Measurements from ENCODE around the gene PRPH2.

The PRPH2 gene

GRCh38 chr6:42722497-42722896, at the start of gene PRPH2:
Gene PRPH2, minus strand, starts transcription at chr6:42722597. Its CDS starts 263 bp downstream, at chr6:42722334.
- no peak for DNase-seq (ENCODE audit: low read depth)

DNA sequence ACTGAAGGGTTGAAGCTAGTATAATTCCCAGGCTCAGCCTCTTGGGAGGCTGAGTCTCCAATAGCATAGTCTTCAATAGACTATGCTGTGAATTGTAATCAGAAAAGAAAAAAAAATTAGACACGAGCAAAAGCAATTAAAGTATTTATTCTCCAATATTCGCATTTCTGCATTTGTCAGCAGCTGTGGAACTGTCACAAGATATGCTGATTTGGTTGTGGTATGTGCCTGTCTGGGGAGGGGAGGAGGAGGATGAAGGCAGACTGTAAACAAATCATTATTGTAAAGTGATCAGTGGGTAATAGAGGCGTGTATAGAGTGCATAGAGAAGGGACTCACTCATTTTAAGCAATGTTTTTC, 49.3 kb upstream of the PRPH2 start:
- no peak for DNase-seq (ENCODE audit: low read depth)

GRCh38 chr6:42769836-42770235, 47.4 kb upstream of the PRPH2 start:
- no peak for DNase-seq (ENCODE audit: low read depth)

GRCh38 chr6:42769051-42769450, 46.7 kb upstream of the PRPH2 start:
- no peak for DNase-seq (ENCODE audit: low read depth)

- no peak for DNase-seq (ENCODE audit: low read depth)
Measured at GRCh38 chr6:42766163-42766670, 43.8 kb upstream of the PRPH2 start.

- DNase-seq (ENCODE audit: low read depth) = no peak
Measured at GRCh38 chr6:42764911-42765648, 42.7 kb upstream of the PRPH2 start.

DNA sequence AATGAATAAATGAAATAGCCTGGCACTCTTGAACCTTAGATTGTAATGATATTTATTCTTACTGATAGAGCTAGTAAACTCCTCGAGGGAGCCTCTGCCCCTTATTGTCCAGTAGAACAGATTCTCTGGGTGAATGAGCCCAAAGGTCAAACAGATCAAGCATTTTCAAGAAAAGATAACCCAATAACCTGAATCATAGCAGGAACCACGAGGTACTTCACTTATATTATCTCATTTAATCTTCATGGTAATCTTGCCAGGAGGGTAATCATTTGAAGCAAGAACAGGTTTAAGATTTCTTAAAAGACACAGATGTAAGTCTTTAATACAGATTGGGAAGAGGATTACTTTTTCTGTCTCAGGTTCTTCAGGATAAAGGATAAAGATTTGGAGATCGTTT, 40.6 kb upstream of the PRPH2 start:
- no peak for DNase-seq (ENCODE audit: low read depth)

- no peak for DNase-seq (ENCODE audit: low read depth)
Measured at GRCh38 chr6:42762426-42762859, 40.0 kb upstream of the PRPH2 start.

DNA sequence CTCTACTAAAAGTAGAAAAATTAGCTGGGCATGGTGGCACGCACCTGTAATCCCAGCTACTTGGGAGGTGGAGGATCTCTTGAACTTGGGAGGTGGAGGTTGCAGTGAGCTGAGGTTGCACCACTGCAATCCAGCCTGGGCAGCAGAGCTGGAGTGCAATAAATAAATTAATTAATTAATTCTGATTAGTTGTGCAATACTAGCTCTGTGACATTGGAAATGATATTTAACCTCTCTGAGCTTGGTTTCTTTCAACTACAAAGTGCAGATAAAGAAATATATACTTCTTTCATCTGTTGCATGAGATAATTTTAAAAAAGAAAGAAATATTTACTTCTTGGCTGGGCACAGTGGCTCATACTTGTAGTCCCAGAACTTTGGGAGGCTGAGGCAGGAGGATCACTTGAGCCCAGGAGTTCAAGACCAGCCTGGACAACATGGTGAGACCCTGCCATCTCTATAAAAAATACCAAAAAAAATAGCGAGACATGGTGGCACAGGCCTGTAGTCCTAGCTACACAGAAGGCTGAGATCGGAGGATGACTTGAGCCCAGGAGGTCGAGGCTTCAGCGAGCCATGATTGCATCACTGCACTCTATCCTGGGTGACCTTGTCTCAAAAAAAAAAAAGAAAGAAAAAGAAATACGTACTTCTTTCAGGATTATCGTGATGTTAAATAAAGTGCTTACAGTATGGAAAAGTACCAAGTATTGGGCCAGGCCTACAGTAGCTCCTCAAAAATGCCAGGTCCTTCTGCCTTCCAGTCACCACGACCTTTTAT, 39.1 kb upstream of the PRPH2 start:
- DNase-seq (ENCODE audit: low read depth) = no peak

- DNase-seq (ENCODE audit: low read depth) = no peak
Measured at GRCh38 chr6:42758756-42759430, 36.5 kb upstream of the PRPH2 start.

GRCh38 chr6:42756722-42757121, 34.3 kb upstream of the PRPH2 start:
- no peak for DNase-seq (ENCODE audit: low read depth)

- DNase-seq (ENCODE audit: low read depth) = no peak
Measured at GRCh38 chr6:42754759-42755158, 32.4 kb upstream of the PRPH2 start.

GRCh38 chr6:42751055-42751454, 28.7 kb upstream of the PRPH2 start:
- DNase-seq (ENCODE audit: low read depth) = no peak

DNA sequence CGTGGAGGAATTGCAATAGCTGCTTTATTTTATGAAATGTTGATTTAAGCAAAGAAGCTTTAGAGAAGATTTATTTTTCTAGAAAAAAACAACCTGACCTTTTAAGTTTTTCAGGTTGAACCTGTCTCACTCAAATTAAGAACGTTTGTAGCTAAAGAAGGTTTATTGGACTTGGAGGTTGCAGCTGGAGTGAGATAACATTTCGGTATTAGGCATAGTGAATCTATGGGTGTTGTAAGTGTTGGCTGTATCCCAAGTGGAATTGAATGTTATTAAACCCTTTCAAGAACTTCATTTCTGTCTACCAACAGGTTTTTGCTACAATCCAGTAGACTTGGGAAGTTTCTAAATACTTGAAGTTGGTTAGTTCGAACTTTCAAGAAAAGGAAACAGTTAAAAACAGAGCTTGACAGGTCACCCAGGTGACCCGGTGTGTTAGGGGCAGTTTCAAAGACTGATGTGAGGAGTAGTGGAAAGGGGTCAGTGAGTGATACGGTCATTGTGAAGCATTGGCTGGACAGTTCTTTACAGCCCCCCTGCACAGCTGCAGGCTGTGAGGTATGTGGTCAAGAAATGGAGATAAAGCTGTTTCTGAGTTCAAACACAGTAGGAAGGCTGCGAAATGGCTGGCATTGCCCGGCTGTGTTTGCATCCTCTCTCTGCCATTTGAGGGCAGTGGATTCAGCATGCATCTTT, 26.0 kb upstream of the PRPH2 start:
- no peak for DNase-seq (ENCODE audit: low read depth)

- peak; percentile 83 for DNase-seq (ENCODE audit: low read depth)
Measured at GRCh38 chr6:42746463-42747391, 24.3 kb upstream of the PRPH2 start.

GRCh38 chr6:42745640-42746462, 23.5 kb upstream of the PRPH2 start, which contains the start of gene TBCC:
Gene TBCC, minus strand, starts transcription at chr6:42746103. Its CDS starts 30 bp downstream, at chr6:42746073.
- peak; percentile 95 for DNase-seq (ENCODE audit: low read depth)

GRCh38 chr6:42745083-42745639, 22.8 kb upstream of the PRPH2 start:
- DNase-seq (ENCODE audit: low read depth) = no peak

GRCh38 chr6:42744351-42744893, 22.0 kb upstream of the PRPH2 start:
- no peak for DNase-seq (ENCODE audit: low read depth)

Measured in CMK (cell line).